ENCODE measurements around the gene ATN1. TPM values are rescaled to one million over a fixed set of nuclear protein-coding genes. Genes with fewer than 3 reads are reported as not detected.
A peak's percentile ranks its signal among the peaks of the same experiment; 100 is the strongest.
"Not testable (repeated sequence)": the region's sequence is repeated elsewhere in the genome, so short reads cannot be mapped to it uniquely, and the experiment has no call there.

ATN1 gene
- total RNA-seq, 1 donor from 2014 or later: 123 TPM

GRCh38 chr12:6903722-6904121 is 24.0 kb upstream of the ATN1 start:
- Histone ChIP-seq H3K4me1 (peaks cover 21% of the 10 kb centered on the region), H3K9me3 (no peaks in the 10 kb centered on the region), H3K4me3 (no peak overlapping the region), H3K36me3 (peaks cover 5% of the 10 kb centered on the region), H3K27me3 (ENCODE audit: low read depth) (no peaks in the 10 kb centered on the region), H3K27ac (no peak overlapping the region)
- ATAC-seq: no peak
- DNase-seq: no peak
- intact Hi-C loops (cut with DNase I): no loop called here
- TF ChIP-seq CTCF (IDR thresholded peaks at IDR 0.05): no peak

GRCh38 chr12:6904280-6905276 is 23.2 kb upstream of the ATN1 start, which contains the start of gene LRRC23:
TSS of gene LRRC23 (plus strand) at chr12:6904822. CDS start at chr12:6905634, 812 bp downstream.
- no peaks in the 10 kb centered on the region for H3K9me3 ChIP-seq
- peak within 1 kb of the TSS; percentile 68 for H3K4me3 ChIP-seq
- intact Hi-C loops (cut with DNase I): no loop called here
- no peaks in the 10 kb centered on the region for H3K27me3 ChIP-seq (ENCODE audit: low read depth)
- H3K36me3 ChIP-seq: peaks cover 5% of the 10 kb centered on the region
- no peak for TF ChIP-seq CTCF (IDR thresholded peaks at IDR 0.05)
- peak; percentile 96 to 98 for ATAC-seq
- H3K27ac ChIP-seq: peak within 1 kb of the TSS; percentile 82
- peaks cover 16% of the 10 kb centered on the region for H3K4me1 ChIP-seq
- peak; percentile 98 for DNase-seq

- DNase-seq (peak; percentile 24), ATAC-seq (no peak)
- TF ChIP-seq CTCF (IDR thresholded peaks at IDR 0.05): no peak
- peak overlapping the region; percentile 68 for H3K4me3 ChIP-seq
- H3K27me3 ChIP-seq (ENCODE audit: low read depth): no peaks in the 10 kb centered on the region
- intact Hi-C loops (cut with DNase I): no loop called here
- no peaks in the 10 kb centered on the region for H3K9me3 ChIP-seq
- peaks cover 13% of the 10 kb centered on the region for H3K4me1 ChIP-seq
- H3K36me3 ChIP-seq: peaks cover 5% of the 10 kb centered on the region
- H3K27ac ChIP-seq: peak overlapping the region; percentile 82
These were observed 22.2 kb upstream of the ATN1 start for GRCh38 chr12:6905414-6906040.

GRCh38 chr12:6908141-6908540 is 19.6 kb upstream of the ATN1 start:
- H3K36me3 ChIP-seq; H3K9me3 ChIP-seq; H3K27ac ChIP-seq; H3K27me3 ChIP-seq (ENCODE audit: low read depth); ATAC-seq; intact Hi-C loops (cut with DNase I); H3K4me3 ChIP-seq: not testable (repeated sequence)
- peaks cover 13% of the 10 kb centered on the region for H3K4me1 ChIP-seq
- DNase-seq: peak; percentile 28

DNA sequence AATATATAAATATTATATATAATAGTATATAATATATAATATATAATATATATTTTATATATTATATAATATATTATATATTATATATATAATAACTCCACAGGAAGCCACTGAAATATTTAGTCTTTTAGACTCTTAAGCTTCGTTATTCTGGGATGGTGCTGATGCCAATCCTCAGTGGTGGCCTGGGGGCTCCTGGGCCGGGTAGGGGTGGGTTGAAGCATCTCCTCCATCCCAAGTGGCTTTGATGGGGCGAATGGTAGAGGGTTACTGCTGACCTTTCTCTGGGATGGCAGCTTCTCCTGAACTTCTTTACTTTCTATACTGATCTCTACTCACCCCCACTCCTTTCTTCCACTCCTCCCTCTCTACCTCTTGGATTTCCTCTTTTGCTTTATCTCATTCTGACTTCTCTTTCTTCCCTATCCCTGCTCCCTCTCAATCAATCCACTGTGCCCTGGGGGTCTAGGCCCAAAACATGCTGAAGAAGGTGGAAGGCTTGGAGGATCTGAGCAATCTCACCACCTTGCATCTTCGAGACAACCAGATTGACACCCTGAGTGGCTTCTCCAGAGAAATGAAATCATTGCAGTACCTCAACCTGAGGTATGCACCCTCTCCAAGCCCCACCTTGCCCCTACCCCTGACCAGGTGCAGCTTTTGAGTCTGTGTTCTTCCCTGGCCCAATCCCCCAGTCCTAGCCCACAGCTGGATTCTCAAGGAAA is 18.2 kb upstream of the ATN1 start:
- H3K36me3 ChIP-seq: peaks cover 5% of the 10 kb centered on the region
- H3K27ac ChIP-seq: no peak overlapping the region
- no peaks in the 10 kb centered on the region for H3K27me3 ChIP-seq (ENCODE audit: low read depth)
- ATAC-seq (no peak), DNase-seq (peak; percentile 4)
- H3K9me3 ChIP-seq: no peaks in the 10 kb centered on the region
- H3K4me3 ChIP-seq: no peak overlapping the region
- TF ChIP-seq CTCF (IDR thresholded peaks at IDR 0.05): no peak
- intact Hi-C loops (cut with DNase I): no loop called here
- peaks cover 14% of the 10 kb centered on the region for H3K4me1 ChIP-seq

All from lower lobe of right lung (tissue), 2 donors.